Lower leg skin (tissue), 3 donors: Measurements from ENCODE around the gene ABCC5.

Experiments used
- CTCF ChIP-seq, 3 donors: fragments of 450-650 bp; IDR thresholded peaks; one replicate each; pipeline ENCODE4 v1.5.1; 2016; ENCODE audit warnings: antibody characterized with exemption in 3 of 3, mild to moderate bottlenecking in 3 of 3, moderate library complexity in 2 of 3
- POLR2A ChIP-seq, 2 donors: fragments of 450-650 bp; IDR thresholded peaks; one replicate each; pipeline ENCODE4 v1.6.1; 2016 to 2017; ENCODE audit warnings: antibody characterized with exemption in 2 of 2, mild to moderate bottlenecking in 1 of 2, moderate library complexity in 1 of 2

- TF ChIP-seq CTCF (IDR thresholded peaks at IDR 0.05) (no peak), POLR2A (IDR thresholded peaks at IDR 0.05) (no peak)
Measured at GRCh38 chr3:183991403-183991802, 26.3 kb downstream of the ABCC5 start.
